Transverse colon (tissue), 4 donors: ENCODE measurements around the gene PIGX. TPM values are rescaled to one million over a fixed set of nuclear protein-coding genes. Genes with fewer than 3 reads are reported as not detected.

Experiments
- DNase-seq: peaks from one replicate; pipeline ENCODE4 v3.0.0-alpha.2; 2019
- H3K27ac ChIP-seq, 4 donors: fragments of 200-600 bp; sonication (generic); 2 replicates each; pipeline ENCODE4 v1.5.1; 2016 to 2018; ENCODE audit warnings: inconsistent platforms in 4 of 4
- H3K27me3 ChIP-seq: fragments of 200-600 bp; sonication (generic); 2 replicates; pipeline ENCODE4 v1.5.1; 2017; ENCODE audit warnings: inconsistent platforms
- H3K36me3 ChIP-seq, 4 donors: fragments of 200-600 bp; sonication (generic); 2 replicates each; pipeline ENCODE4 v1.5.1; 2017 to 2019; ENCODE audit warnings: inconsistent platforms in 4 of 4
- H3K4me1 ChIP-seq, 4 donors: fragments of 200-600 bp; sonication (generic); 2 replicates each; pipeline ENCODE4 v1.5.1; 2017 to 2020; ENCODE audit warnings: inconsistent platforms in 4 of 4
- H3K4me3 ChIP-seq, 4 donors: fragments of 200-600 bp; sonication (generic); 1 replicate in 1 of 4; 2 replicates in 3 of 4; pipeline versions ENCODE4 v1.5.1 to v1.6.1; 2017 to 2019; ENCODE audit warnings: inconsistent platforms in 4 of 4
- H3K9me3 ChIP-seq, 2 donors: fragments of 200-600 bp; sonication (generic); 2 replicates each; pipeline ENCODE4 v1.5.1; 2017 to 2019; ENCODE audit warnings: inconsistent platforms in 2 of 2
- CTCF ChIP-seq, 5 experiments: fragments of 200-600 bp in 3 of 5; fragments of 450-650 bp in 2 of 5; sonication (generic) in 3 of 5; IDR thresholded peaks; 1 replicate in 2 of 5; 2 replicates in 3 of 5; pipeline ENCODE4 v1.5.1; 2016 to 2017; ENCODE audit warnings: antibody characterized with exemption in 5 of 5, inconsistent platforms in 3 of 5, mild to moderate bottlenecking in 2 of 5, moderate library complexity in 1 of 5
- EP300 ChIP-seq: sonication (generic); formaldehyde crosslinking; IDR thresholded peaks from one replicate; pipeline ENCODE4 v1.6.1; 2017; ENCODE audit warnings: antibody characterized with exemption, low read depth
- POLR2A ChIP-seq: fragments of 450-650 bp; IDR thresholded peaks from one replicate; pipeline ENCODE4 v1.6.1; 2016; ENCODE audit warnings: antibody characterized with exemption, mild to moderate bottlenecking, moderate library complexity
- POLR2AphosphoS5 ChIP-seq, 3 donors: sonication (generic); formaldehyde crosslinking; IDR thresholded peaks; one replicate each; pipeline ENCODE4 v1.6.1; 2016; ENCODE audit warnings: antibody characterized with exemption in 3 of 3
- WGBS, 2 donors: methylation state at CpG; one replicate each; pipeline ENCODE4 v1.1.5; 2018; ENCODE audit warnings: low coverage in 1 of 2; 5-methylcytosine and 5-hydroxymethylcytosine counted together
- in situ Hi-C, 4 donors: fragments of 200-750 bp; cut with MboI; loops; one replicate each; pipeline versions ENCODE4 v1.15.0 to v1.15.1; 2017; ENCODE audit warnings: low sequenced_read_pairs in 3 of 4, low pct_ligation_motif_present in 1 of 4, low pct_unique_long_range_greater_than_20kb in 1 of 4
- intact Hi-C: fragments of 100-400 bp; cut with DNase I; formaldehyde crosslinking; loops from one replicate; pipeline ENCODE4 v1.15.1; 2023; ENCODE audit warnings: low total_unique reads
- small RNA-seq, 4 donors: library from RNA; depleted of rRNA; stranded (forward); fragments of <200 nt; gene quantifications; one replicate each; pipeline ENCODE3, GENCODE V24; 2016
- total RNA-seq, 4 donors: library from RNA; depleted of rRNA; stranded (reverse); fragments of >200 nt; gene quantifications; one replicate each; pipeline ENCODE4 v1.1.0, GENCODE V29; 2016

Gene PIGX
- total RNA-seq, 4 donors from 2014 or later = 4.0 to 36.3 (median 23.6) TPM

- H3K27me3 ChIP-seq = no peaks in the 10 kb centered on the region
- 74 to 100% methylated on average over 3 to 4 of the region's 4 CpGs for WGBS, 2 donors
- DNase-seq = no peak
- H3K27ac ChIP-seq = no peak overlapping the region
- in situ Hi-C loops (no loop called here), intact Hi-C loops (no loop called here)
- peaks cover 0 to 10% (median 0%) of the 10 kb centered on the region in 4 donors for H3K36me3 ChIP-seq
- TF ChIP-seq POLR2AphosphoS5 (IDR thresholded peaks at IDR 0.05) (no peak), CTCF (IDR thresholded peaks at IDR 0.05) (no peak), POLR2A (no peak), EP300 (no peak)
- no peaks in the 10 kb centered on the region for H3K9me3 ChIP-seq
- H3K4me1 ChIP-seq = peaks cover 0 to 21% (median 2%) of the 10 kb centered on the region in 4 donors
- H3K4me3 ChIP-seq = no peak overlapping the region
These were observed 66.6 kb downstream of the PIGX start for GRCh38 chr3:196778755-196779154.

- no peaks in the 10 kb centered on the region for H3K9me3 ChIP-seq
- H3K4me1 ChIP-seq = peaks cover 0 to 13% (median 0%) of the 10 kb centered on the region in 4 donors
- H3K27me3 ChIP-seq = no peaks in the 10 kb centered on the region
- TF ChIP-seq POLR2A = no peak
- TF ChIP-seq POLR2AphosphoS5 (IDR thresholded peaks at IDR 0.05) = no peak
- no peak for TF ChIP-seq CTCF (IDR thresholded peaks at IDR 0.05)
- TF ChIP-seq EP300 = no peak
- peaks cover 0 to 12% (median 0%) of the 10 kb centered on the region in 4 donors for H3K36me3 ChIP-seq
- intact Hi-C loops (no loop called here), in situ Hi-C loops (no loop called here)
- H3K4me3 ChIP-seq = no peak overlapping the region
- no peak for DNase-seq
- H3K27ac ChIP-seq = no peak overlapping the region
- WGBS, 2 donors = 86 to 97% methylated on average over 4 of the region's 4 CpGs
These were observed 70.3 kb downstream of the PIGX start for GRCh38 chr3:196782511-196782910.

Small RNA genes within 50 kb of the gene (small RNA-seq; reads per million reads assigned to genes)
- gene RNU4-89P = 0 reads per million in 4 donors
- gene RNU6-42P = 0 reads per million in 4 donors
- gene RNU6-646P = 0 reads per million in 4 donors

Other genes starting within 250 kb of the PIGX start
- 100 to 1,000 TPM in 1 of 4 donors, 10 to 100 TPM in 3; 17.3 to 221 (median 19.5) TPM for gene RNF168, start 208.6 kb upstream of the PIGX start, total RNA-seq
- not detected for gene SMCO1, start 197.0 kb upstream of the PIGX start, total RNA-seq
- 10 to 100 TPM in 1 of 4 donors, 1 to 10 TPM in 2, not detected in 1; 1.6 to 14.2 (median 4.6) TPM for gene WDR53, start 143.8 kb upstream of the PIGX start, total RNA-seq
- 1 to 10 TPM; 2.4 to 8.6 (median 5.3) TPM for gene FBXO45, start 143.7 kb upstream of the PIGX start, total RNA-seq
- 1 to 10 TPM in 2 of 4 donors, not detected in 2; 2.5 to 3.7 TPM for gene NRROS, start 72.7 kb upstream of the PIGX start, total RNA-seq
- gene CEP19, start 127 bp upstream of the PIGX start, total RNA-seq = 1 to 10 TPM in 2 of 4 donors, under 1 TPM in 1, not detected in 1; 0.32 to 2.2 (median 1.8) TPM
- gene PAK2, start 27.5 kb downstream of the PIGX start, total RNA-seq = 10 to 100 TPM; 16.3 to 54.5 (median 36.7) TPM
- 10 to 100 TPM; 33.3 to 52.1 (median 48.0) TPM for gene SENP5, start 155.5 kb downstream of the PIGX start, total RNA-seq
- gene NCBP2, start 230.2 kb downstream of the PIGX start, total RNA-seq = 10 to 100 TPM in 3 of 4 donors, 1 to 10 TPM in 1; 6.8 to 36.9 (median 31.8) TPM